ENCODE measurements around the gene STX16.
"Not testable (repeated sequence)": the region's sequence is repeated elsewhere in the genome, so short reads cannot be mapped to it uniquely, and the experiment has no call there.

Gene STX16

DNA sequence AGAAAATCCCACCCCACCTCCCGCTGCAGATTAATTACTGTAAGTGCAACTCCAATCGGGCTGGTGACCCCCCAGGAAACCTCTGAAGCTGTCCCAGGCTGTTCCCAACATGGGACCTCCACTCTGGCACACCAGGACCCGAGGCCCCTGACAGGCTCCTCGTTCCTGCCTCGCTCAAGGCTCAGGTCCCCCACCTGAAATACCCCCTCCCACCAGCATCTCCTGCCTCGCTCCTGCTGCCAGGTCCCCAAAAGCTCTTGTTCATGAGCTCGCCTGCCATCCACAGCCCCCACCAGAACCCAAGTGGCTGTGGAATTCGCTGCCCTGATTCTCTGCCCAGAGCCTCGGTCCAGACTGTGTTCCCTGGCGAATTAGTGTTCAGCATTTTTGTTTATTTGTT is 67.6 kb downstream of the STX16 start:
- no peak overlapping the region for H3K27ac ChIP-seq
- TF ChIP-seq, protein P1, sequence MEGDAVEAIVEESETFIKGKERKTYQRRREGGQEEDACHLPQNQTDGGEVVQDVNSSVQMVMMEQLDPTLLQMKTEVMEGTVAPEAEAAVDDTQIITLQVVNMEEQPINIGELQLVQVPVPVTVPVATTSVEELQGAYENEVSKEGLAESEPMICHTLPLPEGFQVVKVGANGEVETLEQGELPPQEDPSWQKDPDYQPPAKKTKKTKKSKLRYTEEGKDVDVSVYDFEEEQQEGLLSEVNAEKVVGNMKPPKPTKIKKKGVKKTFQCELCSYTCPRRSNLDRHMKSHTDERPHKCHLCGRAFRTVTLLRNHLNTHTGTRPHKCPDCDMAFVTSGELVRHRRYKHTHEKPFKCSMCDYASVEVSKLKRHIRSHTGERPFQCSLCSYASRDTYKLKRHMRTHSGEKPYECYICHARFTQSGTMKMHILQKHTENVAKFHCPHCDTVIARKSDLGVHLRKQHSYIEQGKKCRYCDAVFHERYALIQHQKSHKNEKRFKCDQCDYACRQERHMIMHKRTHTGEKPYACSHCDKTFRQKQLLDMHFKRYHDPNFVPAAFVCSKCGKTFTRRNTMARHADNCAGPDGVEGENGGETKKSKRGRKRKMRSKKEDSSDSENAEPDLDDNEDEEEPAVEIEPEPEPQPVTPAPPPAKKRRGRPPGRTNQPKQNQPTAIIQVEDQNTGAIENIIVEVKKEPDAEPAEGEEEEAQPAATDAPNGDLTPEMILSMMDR (IDR thresholded peaks at IDR 0.05), result no peak
- TF ChIP-seq ZFX (IDR thresholded peaks at IDR 0.05; ENCODE audit: borderline replicate concordance), result no peak

DNA sequence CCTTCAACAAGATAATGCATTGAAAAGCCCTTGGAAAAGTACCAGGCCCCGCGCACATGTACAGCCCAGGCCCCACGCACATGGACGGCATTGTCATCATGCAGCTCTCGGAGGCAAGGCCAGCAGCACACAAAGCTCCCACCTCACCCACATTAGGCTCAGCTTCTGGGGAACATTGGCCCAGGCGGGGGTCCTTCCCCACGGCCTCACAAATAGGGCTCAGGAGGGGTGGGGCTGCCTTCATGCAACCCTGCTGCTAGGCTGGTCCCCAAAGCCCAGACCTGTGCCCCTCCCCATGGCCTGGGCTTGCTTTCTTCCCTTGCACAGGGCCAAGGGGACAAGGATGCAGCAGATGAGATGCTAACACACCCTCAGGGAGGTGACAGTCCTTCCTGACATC is 68.2 kb downstream of the STX16 start:
- TF ChIP-seq, protein P1 (IDR thresholded peaks at IDR 0.05), result no peak
- no peak for TF ChIP-seq ZFX (IDR thresholded peaks at IDR 0.05; ENCODE audit: borderline replicate concordance)
- no peak overlapping the region for H3K27ac ChIP-seq

DNA sequence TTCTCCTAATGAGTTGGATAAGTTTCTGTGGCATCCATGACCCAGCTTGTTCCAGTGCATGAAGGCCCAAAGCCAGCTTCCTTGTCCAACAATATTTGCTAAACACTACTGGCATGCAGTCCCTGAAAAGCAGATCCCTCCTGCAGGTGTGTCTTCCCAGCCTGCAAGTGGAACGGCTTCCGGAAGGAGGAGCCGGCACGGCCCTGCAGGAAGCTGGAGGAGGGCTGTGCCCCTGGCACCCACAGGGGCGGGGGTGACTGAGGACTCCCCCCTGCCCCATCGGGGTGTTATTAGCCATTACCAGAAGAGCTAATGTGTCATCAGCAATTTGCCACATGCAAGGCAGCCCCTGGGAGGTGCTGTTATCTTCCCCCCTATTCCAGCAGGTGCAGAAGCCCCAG is 68.9 kb downstream of the STX16 start:
- TF ChIP-seq ZFX (IDR thresholded peaks at IDR 0.05; ENCODE audit: borderline replicate concordance), result no peak
- TF ChIP-seq, protein P1 (IDR thresholded peaks at IDR 0.05), result no peak
- no peak overlapping the region for H3K27ac ChIP-seq

DNA sequence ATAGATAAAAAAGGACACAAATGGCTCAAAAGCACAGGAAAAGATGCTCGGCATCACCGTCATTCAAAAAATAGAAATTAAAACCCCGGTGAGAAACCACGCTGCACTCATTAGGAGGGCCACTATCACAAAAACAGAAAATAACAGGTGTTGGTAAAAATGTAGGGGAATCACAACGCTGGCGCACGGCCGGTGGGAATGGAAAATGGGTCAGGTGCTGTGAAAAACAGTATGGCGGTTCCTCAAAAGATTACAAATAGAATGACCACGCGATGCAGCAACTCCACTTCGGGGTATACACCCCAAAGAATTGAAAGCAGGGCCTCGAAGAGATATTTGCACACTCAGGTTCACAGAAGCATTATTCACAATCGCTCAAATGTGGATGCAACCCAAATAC is 69.8 kb downstream of the STX16 start:
- H3K27ac ChIP-seq, result no peak overlapping the region
- no peak for TF ChIP-seq ZFX (IDR thresholded peaks at IDR 0.05; ENCODE audit: borderline replicate concordance)
- TF ChIP-seq, protein P1 (IDR thresholded peaks at IDR 0.05), result no peak

DNA sequence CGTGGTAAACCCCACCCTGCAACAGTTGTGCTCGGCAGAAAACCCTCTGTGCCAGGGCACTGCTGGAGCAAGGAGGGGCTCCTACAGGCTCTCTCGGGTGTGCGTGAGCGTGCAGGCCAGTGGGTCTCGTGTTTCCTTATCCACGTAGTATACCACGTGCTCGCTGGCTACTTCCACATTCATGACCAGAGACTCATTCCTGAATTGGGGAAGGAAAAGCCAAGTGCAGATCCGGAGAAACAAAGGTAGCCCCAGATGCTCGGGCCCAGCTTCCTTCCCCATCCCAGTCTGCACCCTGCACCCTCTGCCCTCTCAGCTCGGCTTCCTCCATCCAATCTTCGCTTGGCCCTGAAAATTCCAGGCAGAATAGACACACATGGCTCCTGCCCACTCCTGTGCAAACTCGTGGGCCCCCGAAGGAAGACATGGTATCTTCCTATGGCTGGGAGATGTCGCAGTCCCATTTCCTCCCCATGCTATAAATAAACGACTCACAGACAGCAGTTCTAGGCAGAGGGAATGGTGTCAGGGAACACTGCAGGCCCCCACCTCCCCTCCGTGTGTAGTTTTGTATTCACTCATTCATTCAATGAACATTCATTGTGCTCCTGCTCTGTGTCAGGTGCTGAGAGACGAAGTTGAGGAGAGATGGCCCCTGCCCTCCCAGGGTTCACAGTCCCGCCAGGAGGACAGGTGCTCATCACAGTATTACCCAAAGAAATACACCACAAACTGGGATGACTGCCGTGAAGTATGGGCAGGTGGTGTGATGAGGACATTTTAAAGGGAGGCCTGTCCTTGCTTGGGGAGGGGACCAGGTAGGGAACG is 71.1 kb downstream of the STX16 start:
- H3K27ac ChIP-seq, result no peak overlapping the region
- TF ChIP-seq, protein P1 (IDR thresholded peaks at IDR 0.05), result no peak
- no peak for TF ChIP-seq ZFX (IDR thresholded peaks at IDR 0.05; ENCODE audit: borderline replicate concordance)

DNA sequence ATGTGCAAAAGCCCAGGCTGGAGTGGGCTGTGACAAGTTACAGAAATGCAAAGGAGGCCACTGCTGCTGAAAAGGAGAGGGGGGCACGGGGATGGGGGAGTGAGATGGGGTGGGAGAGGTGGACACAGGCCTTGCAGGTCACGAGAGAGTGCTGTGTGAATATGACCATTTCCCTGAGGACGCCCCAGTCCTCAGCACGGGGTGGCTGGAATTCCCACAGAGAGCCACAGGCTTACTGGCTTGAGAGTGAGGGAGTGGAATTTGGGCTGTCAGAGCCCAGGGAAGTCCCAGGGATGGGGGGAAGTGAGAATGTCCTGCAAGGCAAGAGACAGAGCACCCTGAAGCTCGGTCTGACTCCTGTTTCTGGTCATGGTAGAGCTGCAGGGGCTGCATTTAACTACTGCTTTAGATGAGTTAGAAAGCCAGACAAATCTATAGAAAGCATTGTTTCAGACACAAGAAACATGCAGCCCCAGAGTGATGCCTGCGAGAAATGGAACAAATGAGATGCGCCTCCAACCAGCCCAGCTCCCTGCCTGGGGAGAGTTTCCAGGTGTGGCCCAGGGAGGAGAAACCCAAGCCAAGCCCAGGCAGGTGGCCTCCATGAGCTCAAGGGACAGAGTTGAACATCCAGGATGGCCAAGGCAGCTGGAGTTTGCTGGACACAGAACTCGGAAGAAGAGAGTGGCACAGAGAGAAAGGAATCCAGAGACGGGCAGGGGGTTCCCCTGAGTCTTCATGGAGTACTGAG is 72.0 kb downstream of the STX16 start:
- H3K27ac ChIP-seq, result no peak overlapping the region
- no peak for TF ChIP-seq ZFX (IDR thresholded peaks at IDR 0.05; ENCODE audit: borderline replicate concordance)
- TF ChIP-seq, protein P1 (IDR thresholded peaks at IDR 0.05), result no peak

DNA sequence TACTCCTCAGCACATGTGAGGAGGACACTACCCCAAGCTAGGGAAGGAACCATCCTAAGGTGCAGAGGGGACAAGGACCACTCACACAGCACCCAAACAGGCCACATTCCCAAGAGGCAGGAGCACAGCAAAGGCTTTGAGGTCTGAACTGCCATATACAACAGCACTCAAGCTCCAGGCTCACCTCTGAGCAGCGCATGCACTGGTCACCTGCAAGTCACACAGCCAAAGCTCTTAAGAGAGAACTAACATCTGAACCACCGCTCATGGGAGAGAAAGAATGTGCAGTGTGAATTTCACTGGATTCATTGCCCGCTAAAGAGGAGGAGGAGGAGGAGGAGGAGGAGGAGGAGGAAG is 72.5 kb downstream of the STX16 start:
- H3K27ac ChIP-seq, result no peak overlapping the region
- TF ChIP-seq ZFX (IDR thresholded peaks at IDR 0.05; ENCODE audit: borderline replicate concordance), result no peak

DNA sequence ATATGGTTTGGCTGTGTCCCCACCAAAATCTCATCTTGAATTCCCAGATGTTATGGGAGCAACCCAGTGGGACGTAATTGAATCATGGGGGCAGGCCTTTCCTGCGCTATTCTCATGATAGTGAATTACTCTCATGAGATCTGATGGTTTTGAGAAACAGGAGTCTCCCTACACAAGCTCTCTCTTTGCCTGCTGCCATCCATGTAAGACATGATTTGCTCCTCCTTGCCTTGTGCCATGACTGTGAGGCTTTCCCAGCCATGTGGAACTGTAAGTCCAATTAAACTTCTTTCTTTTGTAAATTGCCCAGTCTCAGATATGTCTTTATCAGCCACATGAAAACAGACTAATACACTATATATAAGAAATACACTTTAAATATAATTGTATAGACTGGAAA is 75.1 kb downstream of the STX16 start:
- not testable (repeated sequence) for H3K27ac ChIP-seq

All from 22Rv1 (cell line).